K562 (cell line): Measurements from ENCODE around the gene UGT2B15. TPM values are rescaled to one million over a fixed set of nuclear protein-coding genes. Genes with fewer than 3 reads are reported as not detected.

Source experiments
- ATAC-seq: fragments of 200-7000 bp; cut with Tn5 transposase; 3 replicates; pipeline ENCODE4 v1.9.1; 2020; ENCODE audit warnings: moderate library complexity
- BruUV-seq: library from RNA; stranded (reverse); fragments of 400-500 nt; replicated peaks from 2 replicates; lab custom pipeline; 2021; lab: Mats Ljungman, UMichigan
- CTCF ChIA-PET: fragments of 300-600 bp; formaldehyde crosslinking; extraction: SDS; loops from one replicate; lab custom pipeline; 2021; ENCODE audit warnings: low intra/inter-chr PET ratio; lab: Yijun Ruan, JAX
- POLR2A ChIA-PET: fragments of 300-600, 350-650 bp; sonication (Branson Sonifier 250); formaldehyde crosslinking; extraction: SDS; loops from one replicate; lab custom pipeline; 2021; ENCODE audit warnings: antibody characterized with exemption, inconsistent platforms; lab: Yijun Ruan, JAX
- DNase-seq, 4 experiments: peaks; one replicate each; pipeline versions ENCODE4 v3.0.0 to v3.0.0-alpha.2; 2011 to 2018; ENCODE audit warnings: low spot score in 3 of 4, mixed read lengths in 3 of 4; ENCODE audit errors: extremely low read depth in 1 of 4
- FAIRE-seq: peaks from 2 replicates; lab custom pipeline; 2011; peaks lifted over from hg19 to GRCh38; lab: Jason Lieb, UNC
- H2AFZ ChIP-seq: 2 replicates; pipeline ENCODE4 v1.6.0; 2011; ENCODE audit warnings: low read depth, low read length, control low read depth, inconsistent platforms
- H3K27ac ChIP-seq: fragments of 200-600 bp; 3 replicates; pipeline ENCODE4 v1.8.0; 2011; ENCODE audit warnings: low read depth, mild to moderate bottlenecking, control low read depth, inconsistent platforms, low read length, moderate library complexity, mixed read lengths; ENCODE audit errors: extremely low read depth
- H3K27me3 ChIP-seq, 2 experiments: fragments of 300-600 bp in 1 of 2; 2 replicates in 1 of 2; 3 replicates in 1 of 2; pipeline versions ENCODE4 v1.6.0 to v1.8.0; 2011; ENCODE audit warnings: inconsistent platforms in 2 of 2, low read length in 2 of 2, mild to moderate bottlenecking in 1 of 2, mixed read lengths in 1 of 2, moderate library complexity in 1 of 2; ENCODE audit not compliant: control insufficient read depth in 2 of 2, insufficient read depth in 2 of 2
- H3K36me3 ChIP-seq: fragments of 300-600 bp; 3 replicates; pipeline ENCODE4 v1.8.0; 2011; ENCODE audit warnings: mild to moderate bottlenecking, low read length, inconsistent platforms; ENCODE audit not compliant: control insufficient read depth, insufficient read depth
- H3K4me1 ChIP-seq, 2 experiments: fragments of 200-600 bp in 1 of 2; replicated peaks in 1 of 2; 2 replicates in 1 of 2; 3 replicates in 1 of 2; pipeline versions ENCODE4 v1.5.1 to v1.8.0; 2011; ENCODE audit warnings: inconsistent platforms in 2 of 2, low read length in 2 of 2, mild to moderate bottlenecking in 1 of 2, mixed read lengths in 1 of 2, moderate library complexity in 1 of 2; ENCODE audit not compliant: control insufficient read depth in 2 of 2, insufficient read depth in 2 of 2
- H3K4me2 ChIP-seq: 2 replicates; pipeline ENCODE4 v1.6.1; 2011; ENCODE audit warnings: low read length, control low read depth, inconsistent platforms, mixed read lengths; ENCODE audit not compliant: insufficient read depth
- H3K4me3 ChIP-seq: fragments of 200-600 bp; sonication (generic), shearing (Covaris generic); 2 replicates; pipeline ENCODE4 v1.5.1; 2016; ENCODE audit warnings: control low read depth, inconsistent platforms
- H3K79me2 ChIP-seq: fragments of 200-600 bp; 3 replicates; pipeline ENCODE4 v1.8.0; 2011; ENCODE audit warnings: low read length, inconsistent platforms; ENCODE audit not compliant: control insufficient read depth, insufficient read depth
- H3K9ac ChIP-seq, 2 experiments: 2 replicates each; pipeline versions ENCODE4 v1.6.0 to v1.6.1; 2011; ENCODE audit warnings: low read depth in 2 of 2, low read length in 2 of 2, control low read depth in 1 of 2, inconsistent platforms in 1 of 2, mild to moderate bottlenecking in 1 of 2, mixed read lengths in 1 of 2; ENCODE audit not compliant: insufficient read depth in 1 of 2
- H3K9me1 ChIP-seq: one replicate; pipeline ENCODE4 v1.6.0; 2011; ENCODE audit warnings: inconsistent platforms, mild to moderate bottlenecking, low read length, moderate library complexity; ENCODE audit not compliant: control insufficient read depth, insufficient read depth
- H3K9me3 ChIP-seq: replicated peaks from 2 replicates; pipeline ENCODE4 v1.5.1; 2011; ENCODE audit warnings: low read depth, low read length, inconsistent platforms; ENCODE audit not compliant: control insufficient read depth, insufficient read depth
- H4K20me1 ChIP-seq: replicated peaks from 2 replicates; pipeline ENCODE4 v1.6.1; 2011; ENCODE audit warnings: low read length, inconsistent platforms, mixed read lengths; ENCODE audit not compliant: control insufficient read depth, insufficient read depth
- ETS1 ChIP-seq: conservative IDR thresholded peaks from 2 replicates; pipeline ENCODE4 v1.6.1; 2011; ENCODE audit warnings: low read depth, mild to moderate bottlenecking, low read length; ENCODE audit not compliant: control insufficient read depth
- FOSL1 ChIP-seq: fragments of 200-800 bp; sonication (Bioruptor generic); conservative IDR thresholded peaks from 2 replicates; pipeline ENCODE4 v1.6.1; 2016; ENCODE audit warnings: missing genetic modification characterization, missing compliant biosample characterization
- RERE ChIP-seq: sonication (generic); formaldehyde crosslinking; IDR thresholded peaks from 2 replicates; pipeline ENCODE4 v1.8.0; 2023; ENCODE audit warnings: missing genetic modification reagents, mild to moderate bottlenecking, borderline replicate concordance
- WGBS: fragments of 100-300 bp; shearing (Covaris generic); methylation state at CpG from one replicate; pipeline ENCODE4 v1.1.6; 2016; ENCODE audit warnings: low coverage, mixed read lengths; ENCODE audit not compliant: insufficient coverage; ENCODE audit errors: missing lambda C conversion rate; 5-methylcytosine and 5-hydroxymethylcytosine counted together
- in situ Hi-C: fragments of 300-500 bp; cut with MboI; formaldehyde crosslinking; loops from 4 replicates; pipeline ENCODE4 v1.15.0; 2018; ENCODE audit warnings: inconsistent platforms, mixed read lengths
- intact Hi-C: fragments of 100-400 bp; cut with micrococcal nuclease; formaldehyde crosslinking; loops from 2 replicates; pipeline ENCODE4 v1.14.2; 2022
- polyA plus RNA-seq, 8 experiments: library from polyadenylated mRNA; depleted of rRNA in 4 of 8; stranded (reverse) in 5 of 8; unstranded in 3 of 8; fragments of >200 nt; fragmentation: Nextera tagmentation in 2 of 8; fragmentation: Illumina TruSeq in 1 of 8; extraction: Ambion mirVana in 2 of 8; extraction: Trizol in 1 of 8; gene quantifications; 2 replicates each; pipeline versions ENCODE4 v1.2.1 to v1.2.3, GENCODE V29; 2011 to 2014; ENCODE audit warnings: inconsistent platforms in 1 of 8, missing spikeins in 1 of 8
- total RNA-seq, 7 experiments: library from RNA; depleted of rRNA in 6 of 7; stranded (reverse); fragments of >200 nt in 6 of 7; fragmentation: Illumina TruSeq in 2 of 7; extraction: Trizol in 2 of 7; gene quantifications; 2 replicates each; pipeline versions ENCODE4 v1.2.1 to v1.2.3, GENCODE V29; 2011 to 2021; ENCODE audit warnings: low replicate concordance in 1 of 7
- TF ChIP-seq, protein P1 (sequence below): fragments of 200-800 bp; sonication (Bioruptor generic); IDR thresholded peaks from 2 replicates; pipeline ENCODE4 v1.6.1; 2017; ENCODE audit warnings: missing genetic modification characterization, missing compliant biosample characterization
- TF ChIP-seq, protein P2 (sequence below): fragments of 450-650 bp; formaldehyde crosslinking; IDR thresholded peaks from 2 replicates; pipeline ENCODE4 v1.4.0; 2022; ENCODE audit warnings: mild to moderate bottlenecking, moderate library complexity

Gene UGT2B15
- total and polyA plus RNA-seq, 9 of the 15 experiments (the other 6 are each of a cell fraction or from before 2014, with no cell fraction given), result 0.06 to 0.16 (median 0.10) TPM; not detected in 6

DNA sequence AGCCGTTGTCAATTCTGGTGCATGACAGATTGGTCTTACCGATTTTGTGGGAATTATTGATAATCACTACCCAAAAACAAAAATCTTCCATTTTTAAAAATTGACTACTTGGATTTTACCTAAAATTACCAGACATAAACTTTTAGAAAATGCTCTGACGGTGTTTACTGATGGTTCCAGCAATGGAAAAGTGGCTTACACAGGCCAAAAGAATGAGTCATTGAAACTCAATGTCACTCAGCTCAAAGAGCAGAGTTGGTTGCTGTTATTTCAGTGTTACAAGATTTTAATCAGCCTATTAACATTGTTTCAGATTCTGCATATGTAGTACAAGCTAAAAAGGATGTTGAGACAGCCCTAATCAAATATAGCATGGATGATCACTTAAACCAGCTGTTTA, 71.3 kb downstream of the UGT2B15 start:
- no TSS peak for BruUV-seq
- H2AFZ ChIP-seq, result no peak overlapping the region
- no peaks in the 10 kb centered on the region for H3K9me3 ChIP-seq
- H3K9me1 ChIP-seq, result no peaks in the 10 kb centered on the region
- H4K20me1 ChIP-seq, result no peaks in the 10 kb centered on the region
- no peak overlapping the region for H3K4me2 ChIP-seq
- no peak for DNase-seq
- H3K79me2 ChIP-seq, result no peaks in the 10 kb centered on the region
- H3K9ac ChIP-seq, result no peak overlapping the region
- no peak for FAIRE-seq
- no peak for ATAC-seq
- no peaks in the 10 kb centered on the region for H3K4me1 ChIP-seq
- no peak overlapping the region for H3K4me3 ChIP-seq
- H3K27ac ChIP-seq, result no peak overlapping the region
- in situ Hi-C loops (no loop called here), intact Hi-C loops (no loop called here)
- WGBS, result 0% methylated on average over 3 of the region's 3 CpGs
- ChIA-PET POLR2A (no interaction called here), CTCF (no interaction called here)
- TF ChIP-seq, protein P1, sequence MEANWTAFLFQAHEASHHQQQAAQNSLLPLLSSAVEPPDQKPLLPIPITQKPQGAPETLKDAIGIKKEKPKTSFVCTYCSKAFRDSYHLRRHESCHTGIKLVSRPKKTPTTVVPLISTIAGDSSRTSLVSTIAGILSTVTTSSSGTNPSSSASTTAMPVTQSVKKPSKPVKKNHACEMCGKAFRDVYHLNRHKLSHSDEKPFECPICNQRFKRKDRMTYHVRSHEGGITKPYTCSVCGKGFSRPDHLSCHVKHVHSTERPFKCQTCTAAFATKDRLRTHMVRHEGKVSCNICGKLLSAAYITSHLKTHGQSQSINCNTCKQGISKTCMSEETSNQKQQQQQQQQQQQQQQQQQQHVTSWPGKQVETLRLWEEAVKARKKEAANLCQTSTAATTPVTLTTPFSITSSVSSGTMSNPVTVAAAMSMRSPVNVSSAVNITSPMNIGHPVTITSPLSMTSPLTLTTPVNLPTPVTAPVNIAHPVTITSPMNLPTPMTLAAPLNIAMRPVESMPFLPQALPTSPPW (CRISPR knock-in tag), result no peak
- TF ChIP-seq FOSL1 (tag), result 0 out of 2 replicates have a peak, but pooled peaks have one; percentile 24
- H3K36me3 ChIP-seq, result no peaks in the 10 kb centered on the region
- H3K27me3 ChIP-seq, result no peaks in the 10 kb centered on the region

- Histone ChIP-seq H3K27ac (no peak overlapping the region), H3K79me2 (no peaks in the 10 kb centered on the region), H3K27me3 (no peaks in the 10 kb centered on the region), H3K9me3 (no peaks in the 10 kb centered on the region), H3K9ac (no peak overlapping the region), H2AFZ (no peak overlapping the region), H3K9me1 (no peaks in the 10 kb centered on the region), H3K4me3 (no peak overlapping the region), H4K20me1 (no peaks in the 10 kb centered on the region), H3K36me3 (no peaks in the 10 kb centered on the region), H3K4me1 (no peaks in the 10 kb centered on the region), H3K4me2 (no peak overlapping the region)
- ChIA-PET POLR2A (no interaction called here), CTCF (no interaction called here)
- DNase-seq (no peak), FAIRE-seq (no peak), ATAC-seq (no peak)
- BruUV-seq, result no TSS peak
- 3% methylated on average over 2 of the region's 2 CpGs for WGBS
- intact Hi-C loops, result no loop called here
- in situ Hi-C loops, result no loop called here
- TF ChIP-seq, protein P2, sequence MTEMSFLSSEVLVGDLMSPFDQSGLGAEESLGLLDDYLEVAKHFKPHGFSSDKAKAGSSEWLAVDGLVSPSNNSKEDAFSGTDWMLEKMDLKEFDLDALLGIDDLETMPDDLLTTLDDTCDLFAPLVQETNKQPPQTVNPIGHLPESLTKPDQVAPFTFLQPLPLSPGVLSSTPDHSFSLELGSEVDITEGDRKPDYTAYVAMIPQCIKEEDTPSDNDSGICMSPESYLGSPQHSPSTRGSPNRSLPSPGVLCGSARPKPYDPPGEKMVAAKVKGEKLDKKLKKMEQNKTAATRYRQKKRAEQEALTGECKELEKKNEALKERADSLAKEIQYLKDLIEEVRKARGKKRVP (CRISPR knock-in tag), result no peak
- TF ChIP-seq ETS1, result no peak
- no peak for TF ChIP-seq RERE (CRISPR knock-in tag)
Measured at GRCh38 chr4:68597482-68597881, 73.0 kb downstream of the UGT2B15 start.
